Thymus (tissue), 14 donors: ENCODE measurements around the gene OR5J2. TPM values are rescaled to one million over a fixed set of nuclear protein-coding genes. Genes with fewer than 3 reads are reported as not detected.
"Not testable (repeated sequence)": the region's sequence is repeated elsewhere in the genome, so short reads cannot be mapped to it uniquely, and the experiment has no call there.

ENCODE experiments used
- DNase-seq, 9 donors: peaks; one replicate each; pipeline ENCODE4 v3.0.0-alpha.2; 2013; ENCODE audit warnings: low spot score in 9 of 9, low read depth in 6 of 9, missing footprints in 1 of 9
- H3K27ac ChIP-seq, 2 donors: one replicate each; pipeline ENCODE4 v1.5.1; 2013; ENCODE audit warnings: control low read depth in 1 of 2, low read depth in 1 of 2, low read length in 1 of 2, mild to moderate bottlenecking in 1 of 2, moderate library complexity in 1 of 2
- H3K27me3 ChIP-seq, 2 donors: one replicate each; pipeline ENCODE4 v1.5.1; 2013; ENCODE audit warnings: low read length in 1 of 2; ENCODE audit not compliant: control insufficient read depth in 2 of 2, insufficient read depth in 1 of 2
- H3K36me3 ChIP-seq, 2 donors: one replicate each; pipeline ENCODE4 v1.5.1; 2013; ENCODE audit warnings: low read length in 1 of 2, mild to moderate bottlenecking in 1 of 2, moderate library complexity in 1 of 2; ENCODE audit not compliant: control insufficient read depth in 2 of 2, insufficient read depth in 2 of 2
- H3K4me1 ChIP-seq, 2 donors: one replicate each; pipeline ENCODE4 v1.5.1; 2013; ENCODE audit warnings: low read length in 2 of 2; ENCODE audit not compliant: control insufficient read depth in 2 of 2, insufficient read depth in 2 of 2
- H3K4me3 ChIP-seq, 2 donors: one replicate each; pipeline ENCODE4 v1.5.1; 2013; ENCODE audit warnings: low read length in 2 of 2, control low read depth in 1 of 2, mild to moderate bottlenecking in 1 of 2
- H3K9me3 ChIP-seq, 2 donors: one replicate each; pipeline ENCODE4 v1.5.1; 2013; ENCODE audit warnings: low read length in 1 of 2, mild to moderate bottlenecking in 1 of 2; ENCODE audit not compliant: control insufficient read depth in 2 of 2, insufficient read depth in 1 of 2
- WGBS: extraction: QIAGEN DNeasy Blood & Tissue Kit; methylation state at CpG from one replicate; pipeline ENCODE4 v1.1.7; 2013; 5-methylcytosine and 5-hydroxymethylcytosine counted together
- long read RNA-seq, 10 donors: transcript quantifications; one replicate each; lab custom pipeline, GENCODE V29; 2026
- polyA plus RNA-seq: library from polyadenylated mRNA; stranded (reverse); fragments of 200-250 nt; gene quantifications from one replicate; pipeline ENCODE4 v1.2.3, GENCODE V29; 2013
- total RNA-seq: library from RNA; stranded (reverse); fragments of 120-200 nt; gene quantifications from one replicate; pipeline ENCODE4 v1.2.4, GENCODE V29; 2013
- donor health status: healthy.

OR5J2 gene
- not detected for total RNA-seq
- 0.02 TPM for polyA plus RNA-seq
- long read RNA-seq, donor 1, result 0 reads
- long read RNA-seq, donor 2, result 0 reads
- long read RNA-seq, donor 3, result 0 reads
- long read RNA-seq, donor 4, result 0 reads
- long read RNA-seq, donor 5, result 0 reads
- long read RNA-seq, donor 6, result 0 reads
- long read RNA-seq, donor 7, result 0 reads
- long read RNA-seq, donor 8, result 0 reads
- long read RNA-seq, donor 9, result 0 reads
- long read RNA-seq, donor 10, result 0 reads

DNA sequence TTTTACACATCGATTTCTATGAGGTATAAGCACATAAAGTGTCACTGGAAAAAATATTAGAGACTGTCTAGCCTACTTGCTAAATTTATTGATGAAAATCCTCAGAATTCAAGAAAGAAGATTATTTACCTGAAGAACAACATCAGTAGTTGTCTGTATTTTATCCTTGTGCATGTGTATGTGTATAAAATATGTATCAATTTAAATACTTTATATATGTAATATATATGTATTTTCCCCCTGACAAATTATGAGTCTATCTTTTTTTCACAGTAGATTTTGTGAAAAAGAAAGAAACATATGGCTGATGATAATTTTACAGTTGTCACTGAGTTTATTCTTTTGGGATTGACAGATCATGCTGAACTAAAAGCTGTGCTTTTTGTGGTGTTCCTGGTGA is at the start of gene OR5J2:
Gene OR5J2, plus strand, starts transcription at position 301 of the 400 bp plus-strand sequence. Its CDS starts 0 bp downstream, at position 301.
- Histone ChIP-seq H3K4me3 (no peak within 1 kb of the TSS), H3K4me1 (no peaks in the 10 kb centered on the region), H3K36me3 (no peaks in the 10 kb centered on the region), H3K27me3 (no peaks in the 10 kb centered on the region), H3K9me3 (peaks cover 0 to 8% of the 10 kb centered on the region in 2 donors), H3K27ac (no peak within 1 kb of the TSS)
- 67% methylated on average over 1 of the region's 1 CpG for WGBS
- no peak for DNase-seq

DNA sequence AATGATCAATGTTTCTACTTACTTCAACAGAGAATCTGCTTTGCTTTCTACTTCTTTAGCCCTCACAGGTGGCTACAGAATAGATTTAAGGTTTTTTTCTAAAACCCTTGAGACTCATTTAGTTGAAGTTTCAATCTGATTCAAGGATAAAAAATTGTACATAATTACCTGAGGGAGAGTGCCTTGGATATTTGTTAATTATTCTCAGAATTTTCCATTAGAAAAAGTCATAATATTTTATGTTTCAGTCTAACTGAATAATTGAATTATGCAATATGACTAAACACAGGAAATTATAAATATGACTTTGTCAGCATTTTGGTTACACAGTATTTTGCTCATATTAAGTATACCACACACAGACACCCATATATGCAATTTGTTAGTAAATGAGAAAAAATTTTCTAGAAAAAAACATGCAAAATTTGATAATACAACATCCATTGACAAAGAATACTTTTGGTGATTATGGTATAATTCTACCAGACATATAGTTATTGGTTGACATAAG is 36.2 kb upstream of the OR5J2 start, which contains the start of gene OR8J3:
Gene OR8J3, minus strand, starts transcription at position 51 of the 511 bp plus-strand sequence. CDS start 2,483 bp downstream, outside the sequence.
- H3K4me3 ChIP-seq, result no peak within 1 kb of the TSS
- H3K27me3 ChIP-seq, result no peaks in the 10 kb centered on the region
- no peaks in the 10 kb centered on the region for H3K36me3 ChIP-seq
- no peak within 1 kb of the TSS for H3K27ac ChIP-seq
- peaks cover 0 to 4% of the 10 kb centered on the region in 2 donors for H3K9me3 ChIP-seq
- H3K4me1 ChIP-seq, result no peaks in the 10 kb centered on the region
- DNase-seq, result no peak

DNA sequence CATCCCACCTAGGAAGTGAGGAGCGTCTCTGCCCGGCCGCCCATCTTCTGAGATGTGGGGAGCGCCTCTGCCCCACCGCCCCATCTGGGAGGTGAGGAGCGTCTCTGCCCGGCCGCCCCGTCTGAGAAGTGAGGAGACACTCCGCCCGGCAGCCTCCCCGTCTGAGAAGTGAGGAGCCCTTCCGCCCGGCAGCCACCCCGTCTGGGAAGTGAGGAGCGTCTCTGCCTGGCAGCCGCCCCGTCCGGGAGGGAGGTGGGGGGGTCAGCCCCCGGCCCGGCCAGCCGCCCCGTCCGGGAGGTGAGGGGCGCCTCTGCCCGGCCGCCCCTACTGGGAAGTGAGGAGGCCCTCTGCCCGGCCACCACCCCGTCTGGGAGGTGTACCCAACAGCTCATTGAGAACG is 32.7 kb upstream of the OR5J2 start:
- DNase-seq, result not testable (repeated sequence)

DNA sequence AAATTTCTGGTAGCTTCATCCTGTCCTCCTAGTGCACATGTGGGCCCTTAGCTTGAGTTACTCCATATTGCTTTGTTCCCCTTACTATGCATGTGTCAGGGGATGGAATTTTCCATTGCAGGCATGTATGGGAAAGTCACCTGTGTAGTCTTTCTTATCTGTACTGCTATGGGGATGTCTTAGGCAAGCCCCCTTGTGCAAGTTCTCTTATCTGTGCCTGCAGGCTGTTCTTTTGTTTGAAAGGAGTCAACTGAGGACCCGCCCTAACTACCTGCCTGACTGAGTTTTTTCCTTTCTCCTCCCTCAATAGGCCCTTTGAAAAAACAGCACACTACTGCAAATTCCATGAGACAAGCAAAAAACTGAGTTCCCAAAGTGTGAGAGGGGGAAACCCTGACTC is 25.0 kb upstream of the OR5J2 start:
- peaks cover 3 to 18% of the 10 kb centered on the region in 2 donors for H3K9me3 ChIP-seq
- H3K27me3 ChIP-seq, result no peaks in the 10 kb centered on the region
- H3K27ac ChIP-seq, result no peak overlapping the region
- DNase-seq, result no peak
- no peaks in the 10 kb centered on the region for H3K36me3 ChIP-seq
- H3K4me1 ChIP-seq, result no peaks in the 10 kb centered on the region
- no peak overlapping the region for H3K4me3 ChIP-seq
- WGBS, result 90% methylated on average over 1 of the region's 1 CpG

More for the DNA sequence above, 32.7 kb upstream of the OR5J2 start:
- H3K4me3 ChIP-seq, H3K27me3 ChIP-seq, H3K27ac ChIP-seq, H3K36me3 ChIP-seq, H3K9me3 ChIP-seq, H3K4me1 ChIP-seq: not testable (repeated sequence)
- WGBS, result 92% methylated on average over 30 of the region's 30 CpGs

DNA sequence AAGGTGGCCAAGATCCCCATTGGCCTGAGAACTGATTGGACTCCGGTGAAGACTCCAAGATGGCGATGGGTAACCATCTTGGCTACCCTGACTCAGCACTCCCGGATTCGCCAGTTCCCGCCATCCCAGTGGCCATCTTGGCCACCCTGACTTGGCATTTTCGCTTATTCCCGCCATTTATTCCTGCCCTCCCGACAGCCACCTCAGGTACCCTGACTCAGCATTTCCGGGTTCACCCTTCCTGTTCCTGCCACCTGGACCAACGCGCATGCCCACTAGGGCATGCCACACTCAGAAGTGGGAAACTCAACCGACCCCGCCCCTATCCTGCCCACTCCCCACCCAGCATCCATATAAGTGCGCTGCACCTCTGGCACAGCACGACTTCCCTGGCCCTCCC is 24.1 kb upstream of the OR5J2 start:
- Histone ChIP-seq H3K27me3 (no peaks in the 10 kb centered on the region), H3K27ac (no peak overlapping the region), H3K36me3 (no peaks in the 10 kb centered on the region), H3K4me1 (no peaks in the 10 kb centered on the region), H3K4me3 (no peak overlapping the region), H3K9me3 (peaks cover 3 to 18% of the 10 kb centered on the region in 2 donors)
- DNase-seq, result no peak
- 96% methylated on average over 15 of the region's 15 CpGs for WGBS

- no peak within 1 kb of the TSS for H3K27ac ChIP-seq
- H3K36me3 ChIP-seq, result no peaks in the 10 kb centered on the region
- H3K9me3 ChIP-seq, result no peaks in the 10 kb centered on the region
- no peaks in the 10 kb centered on the region for H3K4me1 ChIP-seq
- 88% methylated on average over 3 of the region's 3 CpGs for WGBS
- H3K27me3 ChIP-seq, result no peaks in the 10 kb centered on the region
- H3K4me3 ChIP-seq, result no peak within 1 kb of the TSS
- no peak for DNase-seq
Measured at GRCh38 chr11:56160217-56160616, 16.2 kb upstream of the OR5J2 start, which contains the start of gene OR8K5. Gene OR8K5 (minus strand): TSS chr11:56160317. CDS start chr11:56160317, 0 bp downstream.

- Histone ChIP-seq H3K4me3 (no peak overlapping the region), H3K9me3 (no peaks in the 10 kb centered on the region), H3K27me3 (no peaks in the 10 kb centered on the region), H3K36me3 (no peaks in the 10 kb centered on the region), H3K27ac (no peak overlapping the region), H3K4me1 (no peaks in the 10 kb centered on the region)
- WGBS, result 80% methylated on average over 3 of the region's 3 CpGs
- DNase-seq, result no peak
Measured at GRCh38 chr11:56163804-56164203, 12.6 kb upstream of the OR5J2 start.

GRCh38 chr11:56172256-56172830 is 4.1 kb upstream of the OR5J2 start:
- no peak for DNase-seq
- H3K9me3 ChIP-seq, result peaks cover 0 to 8% of the 10 kb centered on the region in 2 donors
- H3K4me1 ChIP-seq, result no peaks in the 10 kb centered on the region
- no peak overlapping the region for H3K27ac ChIP-seq
- H3K36me3 ChIP-seq, result no peaks in the 10 kb centered on the region
- 80% methylated on average over 3 of the region's 3 CpGs for WGBS
- H3K27me3 ChIP-seq, result no peaks in the 10 kb centered on the region
- no peak overlapping the region for H3K4me3 ChIP-seq

- H3K36me3 ChIP-seq, result no peaks in the 10 kb centered on the region
- no peak overlapping the region for H3K27ac ChIP-seq
- no peak overlapping the region for H3K4me3 ChIP-seq
- DNase-seq, result no peak
- H3K9me3 ChIP-seq, result no peaks in the 10 kb centered on the region
- no peaks in the 10 kb centered on the region for H3K4me1 ChIP-seq
- no peaks in the 10 kb centered on the region for H3K27me3 ChIP-seq
Measured at GRCh38 chr11:56183459-56183858, 7.0 kb downstream of the OR5J2 start.
